ENCODE data around the gene GPR141.

Gene GPR141

GRCh38 chr7:37786741-37787569 lies 103.4 kb downstream of the GPR141 start:
- no peak for DNase-seq
